8988T (cell line): ENCODE measurements around the gene GID8.

Source experiments
- DNase-seq: peaks from one replicate; pipeline ENCODE4 v3.0.0; 2011

Gene GID8

DNA sequence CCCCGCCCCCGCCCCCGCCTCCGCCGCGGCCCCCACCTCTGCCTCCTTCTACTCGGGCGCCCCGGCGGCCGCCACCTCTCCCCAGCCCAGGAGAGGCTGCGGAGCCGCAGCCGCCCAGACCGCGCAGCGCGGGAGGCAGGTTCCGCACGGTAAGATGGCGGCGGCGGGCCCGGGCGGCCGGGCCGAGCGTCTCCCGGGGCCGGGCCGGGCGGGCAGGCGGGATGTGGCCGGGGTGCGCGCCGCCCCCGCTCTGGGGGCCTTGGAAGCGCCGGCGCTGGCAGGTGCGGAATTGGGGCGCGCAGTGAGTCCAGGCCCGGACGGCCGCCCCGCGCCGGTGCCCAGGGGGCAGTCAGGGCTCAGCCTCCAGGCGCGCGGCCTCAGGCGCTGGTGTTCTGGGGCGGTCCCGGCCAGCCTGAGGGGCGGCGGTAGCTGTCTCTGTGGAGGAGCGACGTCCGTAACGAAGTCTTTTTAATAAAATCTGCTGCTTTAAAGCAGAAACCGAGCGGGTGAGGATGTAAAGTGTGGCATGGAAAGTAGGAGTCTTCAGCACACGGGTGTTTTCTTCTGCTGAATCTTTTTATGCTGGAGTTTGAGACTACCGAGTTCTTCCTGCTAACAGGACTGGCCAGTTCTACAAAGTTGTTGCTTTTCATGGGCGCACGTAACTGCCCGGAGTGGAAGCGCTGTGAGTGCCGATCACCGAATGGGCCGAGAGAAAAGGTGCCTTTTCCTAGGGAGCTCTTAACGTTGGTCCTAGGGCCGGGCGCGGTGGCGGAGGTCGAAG is at the start of gene GID8:
GID8 (plus strand) TSS at position 43 of the 784 bp plus-strand sequence. CDS start 3,356 bp downstream, outside the sequence.
- no peak for DNase-seq

DNA sequence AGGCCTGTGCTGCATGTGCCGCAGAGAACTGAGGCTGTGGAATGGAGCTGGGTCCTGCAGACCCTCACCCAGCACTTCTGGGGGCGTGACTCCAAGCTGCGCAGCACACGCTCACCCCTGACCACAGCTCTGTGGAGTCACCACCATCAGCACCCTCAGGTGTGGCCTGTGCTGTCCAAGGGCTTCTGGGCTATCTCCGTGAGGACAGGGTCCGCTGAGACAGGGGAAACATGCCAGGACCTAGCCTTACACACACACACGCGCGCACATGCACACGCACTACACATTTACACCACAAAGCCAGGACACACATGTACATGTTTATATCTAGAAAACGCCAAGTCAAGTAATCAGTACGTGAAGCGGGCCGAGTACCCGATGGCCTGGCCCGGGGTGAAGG is 49.5 kb upstream of the GID8 start:
- DNase-seq, result no peak

DNA sequence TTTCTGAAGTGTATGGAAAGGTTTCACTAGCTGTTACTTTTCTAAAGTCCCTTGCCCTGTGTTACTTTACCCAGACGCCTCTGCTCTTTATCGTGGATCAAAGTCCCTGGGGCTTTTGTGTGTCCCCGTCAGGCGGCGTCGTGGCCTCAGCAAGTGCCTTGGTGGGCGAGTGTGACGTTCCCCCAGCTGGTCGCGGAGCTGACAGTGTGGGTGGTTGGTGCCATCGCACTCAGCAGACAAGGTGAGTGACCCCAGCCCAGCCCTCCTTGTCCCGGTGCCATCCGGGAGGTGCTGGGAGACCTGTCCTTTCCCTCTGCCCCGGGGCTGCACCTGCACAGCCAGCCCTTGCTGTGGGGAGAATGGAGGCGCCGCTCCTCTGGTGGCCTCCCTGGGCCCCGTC is 49.0 kb upstream of the GID8 start:
- DNase-seq, result no peak

DNA sequence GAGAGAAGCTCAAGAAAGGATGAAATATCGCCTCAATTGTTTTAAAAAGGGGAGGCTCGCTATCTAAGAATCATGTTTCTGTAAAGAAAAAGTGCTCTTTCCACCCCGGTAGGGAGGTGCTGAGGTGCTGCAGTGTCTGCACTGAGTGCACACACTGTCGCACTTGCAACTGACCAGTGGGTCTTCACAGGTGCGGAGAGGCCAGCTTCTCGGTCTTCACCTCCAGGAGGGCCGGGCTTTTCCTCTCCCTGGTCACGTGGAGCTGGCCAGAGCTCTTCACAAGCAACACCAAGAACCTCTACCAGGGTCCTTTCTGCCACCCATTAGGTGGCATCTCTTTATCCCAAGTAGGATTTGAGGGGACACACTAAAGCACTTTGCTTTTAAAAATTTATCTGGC is 48.5 kb upstream of the GID8 start:
- no peak for DNase-seq

DNA sequence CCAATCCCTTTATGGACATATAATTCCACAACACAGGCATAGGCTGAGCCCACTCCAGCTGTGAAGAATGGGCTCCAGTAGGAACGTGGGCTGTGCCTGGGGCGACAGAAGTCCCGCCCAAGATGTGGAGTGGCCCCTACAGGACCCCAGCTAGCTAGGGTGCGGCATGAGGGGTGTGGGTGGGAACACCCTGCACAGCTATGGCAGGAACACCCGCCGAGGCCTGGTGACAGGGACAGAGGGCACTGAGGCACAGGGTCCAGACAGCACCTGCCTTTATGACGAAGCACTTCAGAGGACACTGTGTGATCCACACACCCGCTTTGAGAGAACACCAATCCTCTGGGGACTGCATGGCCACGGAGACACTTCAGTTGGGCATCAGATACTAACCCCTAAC is 48.1 kb upstream of the GID8 start:
- DNase-seq, result no peak

DNA sequence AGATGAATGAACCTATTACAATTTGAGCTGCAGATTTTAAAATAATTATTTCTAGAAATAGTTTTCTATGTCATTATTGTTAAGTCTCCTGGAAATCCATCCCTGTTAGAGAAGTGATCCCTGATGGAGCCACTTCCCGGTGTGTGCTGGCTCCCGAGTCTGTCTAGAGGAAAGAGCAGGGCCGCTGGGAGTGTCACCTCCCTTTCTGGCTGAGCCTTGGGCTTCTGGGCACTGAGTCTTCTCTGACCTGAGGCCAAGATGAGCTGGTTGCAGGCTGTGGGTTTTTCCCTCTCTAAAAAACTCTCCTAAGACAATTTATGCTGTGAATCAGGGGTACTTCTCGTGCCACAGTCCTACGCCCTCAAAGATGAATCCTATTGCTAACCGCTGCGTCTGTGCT is 47.5 kb upstream of the GID8 start:
- no peak for DNase-seq

DNA sequence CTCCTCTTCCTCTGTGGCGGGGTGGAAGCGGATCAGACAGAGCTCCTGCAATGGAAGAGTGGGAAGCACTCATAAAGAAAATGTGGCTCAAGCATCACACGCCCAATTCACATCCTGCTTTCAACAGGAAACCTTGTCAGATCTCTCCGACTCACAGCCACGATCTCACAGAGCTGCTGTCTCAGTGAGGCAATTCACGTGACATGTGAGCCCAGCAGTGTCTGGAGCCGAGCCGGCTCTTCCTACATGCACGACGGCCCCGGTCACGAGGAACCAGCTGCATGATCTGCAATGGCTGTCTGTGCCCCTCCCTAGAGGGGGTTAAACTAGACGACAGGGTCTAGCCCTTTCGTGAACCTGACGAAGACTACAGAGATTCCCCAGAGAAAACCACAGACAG is 46.8 kb upstream of the GID8 start:
- no peak for DNase-seq

DNA sequence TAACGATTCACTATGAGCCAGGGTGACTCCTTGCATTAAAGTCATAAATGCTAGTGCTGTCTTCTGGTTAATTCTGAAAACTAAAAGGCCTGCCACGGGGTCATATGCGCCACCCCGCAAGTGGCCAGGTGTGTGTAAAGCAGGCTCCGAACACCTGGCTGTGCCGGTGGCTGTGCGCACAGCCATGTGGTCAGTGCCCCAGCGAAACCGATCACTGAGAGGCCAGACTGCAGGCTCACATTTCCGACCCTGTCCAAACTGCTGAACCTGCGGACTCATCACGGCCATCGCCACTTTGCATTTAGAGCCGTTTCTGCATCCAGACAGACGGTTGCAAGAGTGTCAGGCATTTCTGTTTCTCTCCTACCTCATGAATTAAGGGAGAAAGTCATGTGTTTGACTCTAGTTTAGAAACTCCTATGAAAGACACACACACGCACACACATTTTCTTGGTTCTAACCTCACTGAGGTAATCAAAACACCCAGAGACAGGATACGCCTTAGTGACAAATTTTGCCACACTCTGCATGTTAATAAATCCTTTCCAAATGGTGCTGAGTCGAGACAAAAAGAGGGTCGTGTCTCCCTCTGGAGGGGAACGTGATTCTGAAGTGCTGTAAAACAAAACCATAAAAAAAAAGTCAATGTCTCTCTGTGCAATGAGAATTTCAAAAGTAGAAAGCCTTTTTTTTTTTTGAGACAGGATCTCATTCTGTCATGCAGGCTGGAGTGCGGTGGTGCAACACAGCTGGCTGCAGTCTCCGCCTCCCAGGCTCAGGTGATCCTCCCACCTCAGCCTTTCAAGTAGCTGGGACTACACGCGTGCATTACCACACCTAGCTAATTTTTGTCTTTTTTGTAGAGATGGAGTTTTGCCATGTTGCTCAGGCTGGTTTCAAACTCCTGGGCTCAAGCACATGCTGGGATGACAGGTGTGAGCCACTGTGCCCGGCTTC is 45.3 kb upstream of the GID8 start:
- no peak for DNase-seq

DNA sequence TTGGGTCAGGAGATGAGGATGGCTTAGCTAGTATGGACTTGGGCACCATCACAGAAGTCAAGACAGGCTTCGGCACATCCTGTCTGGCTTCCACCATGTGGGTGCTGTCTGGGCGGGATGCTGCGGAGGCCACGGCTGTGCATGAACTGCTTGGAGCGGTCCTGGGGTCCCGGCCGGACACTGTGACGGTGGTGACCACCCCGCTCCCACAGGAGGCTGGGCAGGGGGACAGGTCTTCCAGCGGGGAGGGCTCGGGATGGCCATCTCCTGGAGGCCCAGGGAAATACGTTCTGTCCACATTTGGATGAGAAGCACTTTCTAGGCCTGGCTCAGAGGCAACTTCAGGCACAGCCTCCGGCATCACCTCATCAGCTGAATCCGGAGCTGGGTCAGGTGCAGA is 44.2 kb upstream of the GID8 start:
- no peak for DNase-seq

DNA sequence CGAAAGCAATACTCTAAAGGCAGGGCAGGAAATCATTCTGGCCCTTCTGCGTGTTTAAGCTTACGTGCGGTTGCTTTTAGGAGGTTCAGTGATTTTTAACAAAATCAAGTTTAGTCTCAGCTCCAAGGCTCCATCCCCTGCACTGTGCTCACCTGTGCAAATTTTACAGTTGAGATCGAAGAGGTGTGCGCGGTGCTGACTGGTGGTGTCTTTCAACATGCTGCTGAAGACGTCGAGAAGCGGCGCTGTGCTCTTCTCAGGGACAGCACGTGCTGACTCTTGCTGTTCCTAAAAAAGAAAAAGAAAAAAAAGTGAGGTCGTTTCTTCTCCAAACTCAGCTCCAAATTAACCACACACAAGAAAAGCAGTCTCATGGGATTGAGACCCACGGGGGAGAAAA is 43.7 kb upstream of the GID8 start:
- DNase-seq, result no peak

DNA sequence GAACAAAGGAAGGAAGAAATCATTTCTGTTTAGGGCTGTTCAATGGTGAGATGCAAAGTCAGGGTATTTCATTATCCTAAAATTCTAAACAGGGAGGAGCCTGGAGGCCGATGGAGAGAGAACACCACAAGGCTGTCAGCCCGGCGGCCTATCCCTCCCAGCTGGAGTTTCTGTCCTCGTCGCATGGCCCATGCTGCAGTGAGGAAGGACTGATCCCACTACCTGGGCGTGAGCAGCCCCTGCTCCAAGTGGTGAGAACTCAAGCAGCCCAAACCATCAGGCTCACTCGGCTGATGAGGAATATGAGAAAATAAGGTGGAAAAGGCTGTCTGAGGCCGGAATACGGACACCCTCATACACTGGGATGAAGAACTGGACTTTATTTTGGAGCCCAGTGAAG is 42.4 kb upstream of the GID8 start:
- DNase-seq, result no peak

DNA sequence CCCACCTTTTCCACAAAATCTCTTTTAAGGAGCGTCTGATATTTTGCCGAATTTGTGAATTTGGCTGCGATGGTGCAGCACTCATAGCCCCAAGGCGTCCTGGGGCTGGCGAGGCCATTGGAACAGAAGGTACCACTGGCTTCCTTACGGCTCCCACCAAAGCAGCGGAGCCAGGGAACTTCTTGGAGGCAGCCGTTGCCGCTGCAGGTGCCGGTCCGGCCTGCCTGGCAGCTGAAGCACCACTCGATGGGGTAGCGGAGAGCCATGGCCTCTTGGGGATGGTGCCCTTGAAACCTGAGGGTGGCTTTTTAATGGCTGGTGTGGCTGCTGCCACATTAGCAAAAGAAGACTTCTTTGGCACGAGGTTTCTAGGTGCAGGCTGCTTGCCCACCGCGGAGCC is 41.4 kb upstream of the GID8 start:
- DNase-seq, result no peak

DNA sequence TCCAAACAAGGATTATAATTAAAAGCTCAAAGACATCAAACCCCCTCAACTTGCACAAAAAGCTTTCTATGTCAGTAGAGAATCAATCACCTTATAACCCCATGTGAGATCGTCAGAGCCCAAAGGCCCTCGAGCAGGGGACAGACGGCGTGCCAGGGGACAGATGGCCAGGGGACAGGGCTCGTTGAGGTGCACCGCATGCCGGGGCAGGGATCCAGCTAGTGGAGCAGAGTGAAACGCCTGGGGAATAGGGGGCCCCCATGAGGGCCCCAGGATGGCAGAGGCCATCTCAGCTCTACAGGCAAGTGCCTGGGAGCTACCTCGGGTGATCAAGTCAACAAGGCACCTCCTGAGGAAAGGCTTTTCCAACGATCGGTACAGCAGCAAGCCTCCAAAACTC is 40.3 kb upstream of the GID8 start:
- no peak for DNase-seq

DNA sequence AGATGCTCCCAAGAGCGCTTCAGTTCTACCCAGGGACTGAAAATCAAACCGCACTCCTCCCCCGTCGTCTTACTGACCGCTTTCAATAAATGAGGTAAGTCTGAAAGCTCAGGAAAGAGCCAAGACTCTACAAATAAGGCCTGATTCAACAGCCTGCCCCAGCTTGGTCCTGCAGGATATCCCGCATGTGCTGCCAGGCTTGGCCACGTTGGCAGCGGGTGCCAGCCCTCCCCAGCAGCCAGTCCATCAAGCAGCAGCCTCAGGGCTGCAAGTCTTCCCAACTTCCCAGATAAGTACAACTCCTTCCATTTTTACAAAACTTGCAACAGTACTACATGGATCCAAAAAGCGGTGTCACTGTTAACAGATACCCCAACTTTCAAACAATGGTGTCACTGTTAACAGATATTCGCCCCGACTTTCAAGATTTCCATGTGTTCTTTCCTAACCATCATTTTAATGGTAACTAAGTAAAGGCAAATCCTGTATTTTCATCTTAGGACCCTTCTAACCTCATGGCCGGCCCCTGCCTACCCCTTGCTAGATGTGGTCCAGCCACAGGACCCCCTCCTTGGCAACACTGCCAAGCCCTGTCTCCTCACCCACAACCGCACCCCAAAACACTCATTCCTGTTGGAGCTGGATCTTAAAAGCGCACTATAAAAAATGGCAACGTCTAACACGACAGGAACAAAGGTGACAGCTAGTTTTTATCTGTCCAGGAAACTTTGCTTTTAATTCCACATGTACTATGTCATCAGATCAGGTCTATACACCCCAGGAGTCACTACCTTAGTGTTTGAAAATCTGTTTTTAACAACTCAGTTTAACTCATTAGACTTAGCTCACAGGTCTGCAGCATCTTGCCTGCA is 39.6 kb upstream of the GID8 start:
- DNase-seq, result no peak

DNA sequence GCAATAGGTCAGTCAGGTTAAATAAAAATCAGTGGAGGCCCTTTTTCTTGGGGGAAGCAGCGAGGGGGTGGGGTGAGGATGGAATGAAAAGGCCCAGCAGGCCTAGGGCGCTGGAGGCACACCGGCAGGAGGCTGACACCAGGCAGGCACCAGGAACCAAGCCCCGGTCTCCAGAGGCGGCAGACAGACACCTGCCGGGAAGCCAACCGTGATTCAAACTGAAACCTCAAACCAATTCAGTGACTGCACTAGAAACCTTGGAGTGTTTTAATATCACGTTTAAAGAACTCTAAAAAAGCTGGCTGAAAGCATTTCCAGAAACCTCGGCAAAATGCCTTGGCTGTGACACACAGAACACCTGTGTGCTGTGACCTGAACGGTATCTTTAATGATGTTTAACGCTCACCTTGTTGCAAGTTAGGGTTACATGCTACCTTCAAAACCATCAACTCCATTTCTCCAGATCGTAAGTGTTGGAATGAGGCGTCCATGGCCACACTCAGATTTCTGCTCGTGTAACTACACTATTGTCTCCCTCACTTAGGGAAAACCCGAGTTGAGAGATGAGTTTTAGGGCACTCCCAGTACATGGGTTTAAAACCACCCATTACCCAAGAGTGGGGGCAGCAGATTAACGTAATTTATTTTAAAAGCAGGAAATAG is 38.8 kb upstream of the GID8 start:
- no peak for DNase-seq

DNA sequence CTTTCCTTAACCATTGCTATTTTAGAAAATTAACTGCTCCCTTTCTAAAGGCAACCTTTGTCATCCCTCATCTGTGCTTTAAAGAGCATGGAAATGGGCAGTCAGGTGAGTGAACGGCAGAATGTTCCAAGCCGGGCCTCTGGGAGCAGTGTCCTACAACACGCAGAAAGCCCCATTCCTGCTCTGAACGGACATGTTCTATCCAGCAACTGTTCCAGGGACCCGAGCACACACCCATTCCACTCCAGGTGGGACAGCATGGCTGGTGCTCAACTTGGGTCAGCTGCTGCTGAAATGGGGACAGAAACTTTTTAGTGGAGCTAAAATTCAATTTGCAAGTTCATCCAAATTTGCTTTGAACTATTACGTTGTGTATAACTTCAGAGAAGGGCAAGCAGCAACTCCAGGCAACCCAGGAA is 38.3 kb upstream of the GID8 start:
- DNase-seq, result no peak

DNA sequence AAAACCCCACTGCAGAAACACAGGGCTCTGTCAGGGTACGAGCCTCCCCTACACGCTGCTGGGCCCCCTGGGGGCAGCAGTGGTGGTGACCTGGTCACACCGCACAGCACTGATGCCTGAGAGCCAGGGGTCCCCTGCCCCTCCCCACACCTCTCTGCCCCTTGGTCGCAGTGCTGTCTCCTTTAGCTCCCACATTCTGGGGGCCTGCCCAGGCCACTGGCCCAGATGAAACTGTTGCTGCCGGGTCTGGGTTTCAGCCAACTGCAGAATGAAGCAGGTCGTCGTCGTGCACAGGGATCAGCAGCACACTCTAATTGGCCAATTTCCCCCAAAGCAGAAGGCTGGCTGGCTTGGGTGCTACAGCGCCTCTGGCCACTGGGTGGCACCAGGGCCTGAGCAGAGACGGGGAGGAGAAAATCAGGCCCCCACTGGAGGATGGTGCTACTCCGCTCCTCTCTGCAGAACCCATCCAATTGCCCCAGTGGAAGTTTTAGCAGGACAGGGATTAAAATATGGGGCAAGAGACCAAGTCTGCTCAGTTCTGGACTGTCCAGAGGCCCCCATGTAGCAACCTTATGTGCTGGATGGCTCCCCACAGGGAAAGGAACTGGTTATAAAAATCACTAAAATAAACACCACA is 37.8 kb upstream of the GID8 start:
- DNase-seq, result peak; percentile 96

DNA sequence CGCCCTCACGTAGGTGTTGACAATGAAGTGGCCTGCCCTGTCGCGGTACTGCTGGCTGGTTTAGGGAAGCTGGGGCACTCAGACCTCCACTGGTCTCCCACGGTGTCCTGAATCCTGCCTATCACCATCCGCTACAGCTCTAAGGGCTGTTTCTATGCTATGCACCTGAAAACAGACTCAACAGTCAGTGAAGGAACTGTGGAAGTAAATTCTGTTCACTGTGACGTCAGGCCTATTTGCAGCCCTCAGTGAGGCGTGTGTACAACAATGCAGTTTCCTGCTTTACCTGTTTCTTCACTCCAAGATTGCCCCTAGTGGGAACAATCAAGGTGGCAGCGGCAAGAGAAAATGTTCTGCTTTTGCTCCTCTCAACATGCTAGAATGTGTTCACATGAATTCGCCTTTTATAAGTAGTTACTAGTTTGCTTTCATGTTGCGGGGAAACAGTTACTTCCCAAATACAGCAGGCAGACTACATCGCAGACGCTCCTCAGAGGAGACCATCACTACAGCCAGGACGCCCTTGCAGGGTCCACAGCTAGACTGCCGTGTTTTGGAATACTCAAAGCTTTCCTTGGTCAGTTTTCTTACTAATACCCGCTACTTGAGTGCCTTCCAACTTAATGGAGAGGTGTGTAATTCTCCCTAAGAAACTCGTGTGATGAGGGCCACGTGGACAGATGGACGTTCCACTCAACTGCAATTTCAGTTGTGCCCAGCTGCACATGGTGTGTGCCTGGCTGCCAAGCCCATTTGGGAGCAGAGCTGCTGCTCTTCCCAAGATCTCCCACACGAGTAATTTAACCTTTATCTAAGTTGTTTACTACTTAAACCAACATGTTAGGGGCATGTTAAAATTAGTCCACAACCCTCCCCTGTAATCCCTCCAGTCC is 37.0 kb upstream of the GID8 start:
- DNase-seq, result no peak

DNA sequence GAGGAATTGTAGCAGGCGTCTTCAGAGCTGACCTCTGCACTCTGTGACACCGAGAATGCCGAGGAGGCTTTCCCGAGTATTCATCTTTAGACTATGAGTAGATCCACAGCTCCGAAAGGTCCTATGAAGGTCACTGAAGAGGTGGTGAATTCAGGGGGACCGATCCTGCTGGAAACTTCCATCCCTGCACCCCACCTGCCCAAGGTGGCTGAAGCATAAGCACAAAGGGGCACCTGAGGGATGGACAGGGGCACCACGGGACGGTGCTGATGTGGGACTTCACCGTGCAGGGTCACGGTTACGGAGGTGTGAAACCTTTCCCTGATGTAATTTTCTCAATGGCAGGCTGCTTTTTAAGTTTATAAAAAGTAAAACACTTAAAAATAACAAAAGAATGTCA is 36.1 kb upstream of the GID8 start:
- no peak for DNase-seq

DNA sequence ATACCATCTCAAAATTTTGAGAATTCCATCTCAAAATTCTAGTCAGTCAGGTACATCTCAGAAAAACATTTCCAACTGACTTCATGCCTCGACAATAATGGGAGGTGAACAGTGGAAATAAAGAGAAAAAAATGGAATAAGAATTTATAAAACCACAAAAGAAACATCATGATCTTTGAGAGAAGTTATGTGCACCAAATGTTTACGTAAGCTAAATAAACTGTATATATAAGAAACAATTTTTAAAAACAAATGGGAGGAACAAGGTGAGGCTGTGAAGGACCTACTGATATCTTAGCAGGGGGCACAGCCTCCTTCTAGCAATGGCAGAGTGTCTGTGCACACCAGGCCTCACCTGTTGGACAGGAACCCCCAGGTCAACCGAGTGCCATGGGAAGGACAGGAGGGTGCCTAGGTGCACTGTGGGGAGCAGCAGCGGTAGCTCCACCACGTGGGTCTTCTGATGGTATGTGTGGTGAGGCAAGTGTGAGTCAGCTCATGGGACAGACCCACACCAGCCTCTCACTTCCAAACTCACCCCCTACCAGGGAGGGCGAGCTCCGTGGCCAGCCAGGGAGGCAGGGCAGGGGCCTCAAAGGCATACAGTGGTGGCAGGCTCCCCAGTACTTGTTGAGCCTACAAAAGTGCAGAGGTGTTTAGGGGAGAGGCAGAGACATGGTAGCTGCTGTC is 34.9 kb upstream of the GID8 start:
- DNase-seq, result no peak
